Osteoblast (primary cell): Measurements from ENCODE around the gene PEX19. TPM values are rescaled to one million over a fixed set of nuclear protein-coding genes. Genes with fewer than 3 reads are reported as not detected.

Experiments
- DNase-seq: peaks from one replicate; pipeline ENCODE4 v3.0.0; 2011; ENCODE audit warnings: low spot score, mixed read lengths; ENCODE audit not compliant: insufficient read length; ENCODE audit errors: missing footprints
- H2AFZ ChIP-seq: 2 replicates; pipeline ENCODE4 v1.6.0; 2011; ENCODE audit warnings: mild to moderate bottlenecking, low read length
- H3K27ac ChIP-seq: 2 replicates; pipeline ENCODE4 v1.5.1; 2011; ENCODE audit warnings: mild to moderate bottlenecking, low read depth, low read length, moderate library complexity
- H3K27me3 ChIP-seq: 2 replicates; pipeline ENCODE4 v1.6.0; 2012; ENCODE audit warnings: mild to moderate bottlenecking, control low read depth, inconsistent platforms, low read length, moderate library complexity; ENCODE audit not compliant: insufficient read depth
- H3K36me3 ChIP-seq: 2 replicates; pipeline ENCODE4 v1.5.1; 2011; ENCODE audit warnings: mild to moderate bottlenecking, low read length, control low read depth, moderate library complexity; ENCODE audit not compliant: insufficient read depth
- H3K4me1 ChIP-seq: 2 replicates; pipeline ENCODE4 v1.5.1; 2011; ENCODE audit warnings: mild to moderate bottlenecking, low read length, control low read depth, moderate library complexity; ENCODE audit not compliant: insufficient read depth
- H3K4me2 ChIP-seq: 2 replicates; pipeline ENCODE4 v1.6.0; 2011; ENCODE audit warnings: mild to moderate bottlenecking, low read length; ENCODE audit not compliant: insufficient read depth
- H3K4me3 ChIP-seq: fragments of 200-600 bp; sonication (generic); 3 replicates; pipeline ENCODE4 v1.5.1; 2012; ENCODE audit warnings: mild to moderate bottlenecking, low read length, inconsistent platforms; ENCODE audit not compliant: insufficient read depth
- H3K79me2 ChIP-seq: 2 replicates; pipeline ENCODE4 v1.6.0; 2012; ENCODE audit warnings: mild to moderate bottlenecking, low read length, control low read depth, inconsistent platforms; ENCODE audit not compliant: insufficient read depth
- H3K9me3 ChIP-seq: 2 replicates; pipeline ENCODE4 v1.5.1; 2011; ENCODE audit warnings: low read depth, low read length, control low read depth
- H4K20me1 ChIP-seq: 2 replicates; pipeline ENCODE4 v1.6.0; 2012; ENCODE audit warnings: mild to moderate bottlenecking, low read length, control low read depth; ENCODE audit not compliant: insufficient read depth
- CTCF ChIP-seq: IDR thresholded peaks from 2 replicates; pipeline ENCODE4 v1.5.1; 2011; ENCODE audit warnings: mild to moderate bottlenecking, low read depth, low read length, moderate library complexity; ENCODE audit errors: extremely low read depth
- total RNA-seq: library from RNA; depleted of rRNA; stranded (reverse); fragments of >200 nt; gene quantifications from 2 replicates; pipeline ENCODE4 v1.2.3, GENCODE V29; 2012

The PEX19 gene
- total RNA-seq, 1 donor = 38.0 TPM

DNA sequence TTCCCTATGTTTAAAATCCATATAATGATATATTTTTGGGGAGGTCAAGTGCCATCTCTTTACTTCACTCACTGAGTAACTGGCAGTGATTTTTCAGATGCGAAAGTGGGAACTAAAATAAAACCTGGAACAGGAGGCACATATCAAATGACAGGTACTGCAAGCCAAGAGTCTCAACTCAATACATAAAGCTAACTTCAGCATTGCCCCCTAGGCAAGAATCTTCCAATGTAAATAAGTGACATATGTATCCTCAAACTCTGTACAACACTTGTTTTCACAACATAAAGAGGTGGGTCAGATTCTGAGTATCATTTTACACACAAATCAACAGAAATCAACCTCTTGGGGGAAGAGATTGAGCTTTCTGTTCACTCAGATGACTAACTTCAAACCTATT, 40.7 kb downstream of the PEX19 start:
- Histone ChIP-seq H3K4me2 (no peak overlapping the region), H3K27me3 (no peaks in the 10 kb centered on the region), H3K79me2 (peaks cover 62% of the 10 kb centered on the region), H3K36me3 (peaks cover 30% of the 10 kb centered on the region), H3K4me1 (no peaks in the 10 kb centered on the region), H4K20me1 (peaks cover 33% of the 10 kb centered on the region), H3K27ac (no peak overlapping the region), H3K9me3 (no peaks in the 10 kb centered on the region), H2AFZ (no peak overlapping the region), H3K4me3 (no peak overlapping the region)
- TF ChIP-seq CTCF = no peak
- DNase-seq = no peak

GRCh38 chr1:160243767-160244166, 41.2 kb downstream of the PEX19 start:
- H3K4me2 ChIP-seq = no peak overlapping the region
- H3K27me3 ChIP-seq = no peaks in the 10 kb centered on the region
- peaks cover 34% of the 10 kb centered on the region for H3K36me3 ChIP-seq
- no peak overlapping the region for H2AFZ ChIP-seq
- no peaks in the 10 kb centered on the region for H3K9me3 ChIP-seq
- TF ChIP-seq CTCF = no peak
- no peaks in the 10 kb centered on the region for H3K4me1 ChIP-seq
- H3K4me3 ChIP-seq = no peak overlapping the region
- no peak for DNase-seq
- H4K20me1 ChIP-seq = peaks cover 33% of the 10 kb centered on the region
- no peak overlapping the region for H3K27ac ChIP-seq
- H3K79me2 ChIP-seq = peaks cover 61% of the 10 kb centered on the region

- Histone ChIP-seq H3K4me1 (no peaks in the 10 kb centered on the region), H3K4me3 (no peak overlapping the region), H3K27me3 (no peaks in the 10 kb centered on the region), H4K20me1 (peaks cover 14% of the 10 kb centered on the region), H3K9me3 (no peaks in the 10 kb centered on the region), H3K36me3 (peaks cover 68% of the 10 kb centered on the region), H3K79me2 (peaks cover 24% of the 10 kb centered on the region), H3K27ac (no peak overlapping the region), H3K4me2 (no peak overlapping the region), H2AFZ (no peak overlapping the region)
- DNase-seq = no peak
- no peak for TF ChIP-seq CTCF
Measured at GRCh38 chr1:160239582-160240299, 45.2 kb downstream of the PEX19 start.

GRCh38 chr1:160238408-160238807, 46.5 kb downstream of the PEX19 start:
- H2AFZ ChIP-seq = no peak overlapping the region

More at GRCh38 chr1:160238408-160238807, 46.5 kb downstream of the PEX19 start:
- peaks cover 15% of the 10 kb centered on the region for H3K79me2 ChIP-seq
- DNase-seq = no peak
- no peaks in the 10 kb centered on the region for H3K9me3 ChIP-seq
- H3K27me3 ChIP-seq = no peaks in the 10 kb centered on the region
- peaks cover 7% of the 10 kb centered on the region for H4K20me1 ChIP-seq
- no peaks in the 10 kb centered on the region for H3K4me1 ChIP-seq
- no peak for TF ChIP-seq CTCF
- no peak overlapping the region for H3K4me2 ChIP-seq
- no peak overlapping the region for H3K27ac ChIP-seq
- no peak overlapping the region for H3K4me3 ChIP-seq
- peaks cover 69% of the 10 kb centered on the region for H3K36me3 ChIP-seq
